ENCODE data around the gene HOXB2. TPM values are rescaled to one million over a fixed set of nuclear protein-coding genes. Genes with fewer than 3 reads are reported as not detected.

Gene HOXB2
- total RNA-seq, 1 donor from 2014 or later: 55.3 TPM

- H3K9me3 ChIP-seq: no peaks in the 10 kb centered on the region
- H3K4me1 ChIP-seq: no peaks in the 10 kb centered on the region
- H3K36me3 ChIP-seq: no peaks in the 10 kb centered on the region
- no peak for TF ChIP-seq CTCF (IDR thresholded peaks at IDR 0.05)
- no peak overlapping the region for H3K4me3 ChIP-seq
- intact Hi-C loops (cut with DNase I): no loop called here
- no peaks in the 10 kb centered on the region for H3K27me3 ChIP-seq
- no peak for DNase-seq (ENCODE audit: low spot score in 2 of 2)
- no peak overlapping the region for H3K27ac ChIP-seq
Measured at GRCh38 chr17:48500435-48501426, 44.2 kb downstream of the HOXB2 start.

- H3K27me3 ChIP-seq: no peaks in the 10 kb centered on the region
- no peaks in the 10 kb centered on the region for H3K4me1 ChIP-seq
- no peaks in the 10 kb centered on the region for H3K36me3 ChIP-seq
- no peaks in the 10 kb centered on the region for H3K9me3 ChIP-seq
- no peak for TF ChIP-seq CTCF (IDR thresholded peaks at IDR 0.05)
- intact Hi-C loops (cut with DNase I): no loop called here
- H3K4me3 ChIP-seq: no peak overlapping the region
- DNase-seq (ENCODE audit: low spot score in 2 of 2): no peak
- no peak overlapping the region for H3K27ac ChIP-seq
Measured at GRCh38 chr17:48499735-48500434, 45.0 kb downstream of the HOXB2 start.

- no peak overlapping the region for H3K4me3 ChIP-seq
- no peaks in the 10 kb centered on the region for H3K9me3 ChIP-seq
- no peaks in the 10 kb centered on the region for H3K4me1 ChIP-seq
- no peak overlapping the region for H3K27ac ChIP-seq
- no peaks in the 10 kb centered on the region for H3K36me3 ChIP-seq
- H3K27me3 ChIP-seq: no peaks in the 10 kb centered on the region
- no peak for TF ChIP-seq CTCF (IDR thresholded peaks at IDR 0.05)
- DNase-seq (ENCODE audit: low spot score in 2 of 2): no peak
- intact Hi-C loops (cut with DNase I): no loop called here
Measured at GRCh38 chr17:48499248-48499647, 45.7 kb downstream of the HOXB2 start.

- TF ChIP-seq CTCF (IDR thresholded peaks at IDR 0.05): no peak
- intact Hi-C loops (cut with DNase I): no loop called here
- no peaks in the 10 kb centered on the region for H3K9me3 ChIP-seq
- no peaks in the 10 kb centered on the region for H3K36me3 ChIP-seq
- H3K27ac ChIP-seq: no peak overlapping the region
- H3K27me3 ChIP-seq: no peaks in the 10 kb centered on the region
- H3K4me1 ChIP-seq: no peaks in the 10 kb centered on the region
- no peak for DNase-seq (ENCODE audit: low spot score in 2 of 2)
- H3K4me3 ChIP-seq: no peak overlapping the region
Measured at GRCh38 chr17:48498164-48498850, 46.6 kb downstream of the HOXB2 start.

GRCh38 chr17:48497103-48497502 is 47.8 kb downstream of the HOXB2 start:
- Histone ChIP-seq H3K36me3 (no peaks in the 10 kb centered on the region), H3K4me3 (no peak overlapping the region), H3K27ac (no peak overlapping the region), H3K27me3 (no peaks in the 10 kb centered on the region), H3K4me1 (peaks cover 4 to 6% of the 10 kb centered on the region in 2 donors), H3K9me3 (no peaks in the 10 kb centered on the region)
- TF ChIP-seq CTCF (IDR thresholded peaks at IDR 0.05): no peak
- no peak for DNase-seq (ENCODE audit: low spot score in 2 of 2)
- intact Hi-C loops (cut with DNase I): no loop called here
